ENCODE measurements around the gene APOD.

The APOD gene

DNA sequence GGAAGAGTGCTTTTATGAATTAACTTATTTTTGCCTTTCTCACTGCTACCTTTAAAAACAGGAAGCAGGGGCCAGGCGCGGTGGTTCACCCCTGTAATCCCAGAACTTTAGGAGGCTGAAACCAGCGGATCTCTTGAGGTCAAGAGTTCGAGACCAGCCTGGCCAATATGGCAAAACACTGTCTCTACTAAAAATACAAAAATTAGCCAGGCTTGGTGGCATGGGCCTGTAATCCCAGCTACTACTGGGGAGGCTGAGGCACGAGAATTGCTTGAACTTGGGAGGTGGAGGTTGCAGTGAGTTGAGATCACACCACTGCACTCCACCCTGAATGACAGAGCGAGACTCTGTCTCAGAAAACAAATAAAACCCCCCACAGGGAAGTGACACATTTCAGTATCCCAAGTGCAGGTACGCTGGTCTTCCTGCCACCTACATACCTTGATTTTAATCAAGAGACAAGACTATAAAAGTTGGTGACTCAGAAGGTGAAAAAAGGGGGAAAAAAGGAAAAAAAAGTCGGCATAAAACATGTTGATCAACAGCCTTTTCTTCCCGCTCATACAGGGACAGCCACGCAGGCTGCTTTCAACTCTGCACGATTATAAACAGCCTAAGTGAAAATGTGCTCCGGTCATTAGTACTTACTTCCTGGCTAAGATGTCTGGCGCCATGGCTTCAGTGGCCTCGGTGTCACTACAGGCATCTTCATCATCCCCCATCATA, 59.4 kb downstream of the APOD start:
- DNase-seq (ENCODE audit: low read depth): no peak

DNA sequence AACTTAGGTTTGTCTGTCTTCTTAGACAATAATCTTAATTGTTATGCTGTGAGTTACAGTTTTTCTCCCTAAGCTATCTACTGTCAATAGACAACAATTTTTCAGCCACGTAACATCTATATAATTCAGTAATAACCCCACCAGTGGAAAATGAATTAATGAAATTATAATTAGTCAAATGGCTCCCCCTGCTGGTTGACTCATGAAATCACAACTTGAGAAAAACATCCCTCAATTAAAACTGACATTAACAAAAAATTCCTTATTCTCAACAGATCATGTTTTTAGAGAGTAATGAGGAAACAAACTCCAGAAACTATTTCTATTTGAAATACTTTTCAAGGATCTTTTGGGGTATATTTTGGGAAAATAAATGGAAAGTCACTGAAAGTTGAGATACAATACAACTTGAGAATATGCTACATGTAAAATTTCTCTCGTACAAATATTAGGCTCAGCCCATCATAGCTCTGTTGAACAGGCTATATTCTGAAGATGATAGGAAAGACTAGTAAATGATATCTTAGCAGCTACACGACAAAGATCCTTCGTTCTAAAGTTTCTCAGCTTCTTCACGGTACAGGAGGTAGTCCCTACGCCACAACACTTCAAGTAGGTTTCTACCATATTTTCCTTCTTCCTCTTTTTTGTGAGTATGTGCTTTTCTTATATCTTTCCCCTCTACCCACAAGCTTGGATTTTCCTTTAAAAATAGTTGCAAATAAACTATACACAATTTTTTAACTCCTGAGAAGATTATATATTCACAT, 61.3 kb downstream of the APOD start:
- no peak for DNase-seq (ENCODE audit: low read depth)

Data from HS-5 (cell line).